ENCODE data around the gene PTCHD1.

The PTCHD1 gene

GRCh38 chrX:23344904-23345271, 10.2 kb downstream of the PTCHD1 start:
- DNase-seq (ENCODE audit: low read depth in 2 of 2, low spot score in 1 of 2): no peak

DNA sequence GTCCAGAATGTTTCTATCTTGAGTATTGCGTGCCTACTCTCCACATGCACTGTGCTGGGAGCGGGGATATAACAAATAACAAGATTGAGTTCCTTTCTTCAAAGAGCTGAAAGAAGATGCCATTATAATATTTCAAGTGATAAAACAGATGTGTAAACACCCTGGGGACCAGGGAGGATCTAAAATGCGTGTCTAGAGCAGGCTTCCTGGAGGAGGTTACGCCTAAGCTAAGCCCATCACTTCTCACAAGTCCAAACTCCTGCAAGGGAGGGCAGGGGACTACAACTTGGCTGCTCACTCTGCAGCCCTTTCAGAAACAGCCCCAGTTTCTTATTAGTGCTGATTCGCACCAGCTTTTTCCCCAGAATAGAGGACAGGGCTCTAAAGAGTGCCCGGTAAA, 21.5 kb downstream of the PTCHD1 start:
- no peak for DNase-seq (ENCODE audit: low read depth in 2 of 2, low spot score in 1 of 2)

- DNase-seq (ENCODE audit: low read depth in 2 of 2, low spot score in 1 of 2): no peak
Measured at GRCh38 chrX:23364416-23364815, 29.8 kb downstream of the PTCHD1 start.

DNA sequence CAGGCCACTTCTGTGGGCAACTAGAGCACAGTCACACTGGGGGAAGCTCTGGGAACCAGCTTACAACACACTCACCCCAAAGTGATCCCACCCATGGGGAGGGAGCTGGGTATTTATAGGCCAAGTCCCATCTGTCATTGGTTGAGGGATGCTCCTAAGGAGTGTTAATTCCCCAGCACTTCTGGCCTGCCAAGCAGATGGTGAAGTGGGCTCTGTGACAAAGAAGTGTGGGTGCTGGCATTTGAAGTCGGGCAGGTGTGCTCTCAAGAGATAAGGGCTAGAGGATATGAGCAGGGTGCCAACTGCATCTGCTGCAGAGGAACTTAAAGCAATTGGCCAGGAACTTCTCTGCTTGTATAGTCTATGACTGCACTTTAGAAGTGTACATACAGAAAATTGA, 30.9 kb downstream of the PTCHD1 start:
- DNase-seq (ENCODE audit: low read depth in 2 of 2, low spot score in 1 of 2): no peak

DNA sequence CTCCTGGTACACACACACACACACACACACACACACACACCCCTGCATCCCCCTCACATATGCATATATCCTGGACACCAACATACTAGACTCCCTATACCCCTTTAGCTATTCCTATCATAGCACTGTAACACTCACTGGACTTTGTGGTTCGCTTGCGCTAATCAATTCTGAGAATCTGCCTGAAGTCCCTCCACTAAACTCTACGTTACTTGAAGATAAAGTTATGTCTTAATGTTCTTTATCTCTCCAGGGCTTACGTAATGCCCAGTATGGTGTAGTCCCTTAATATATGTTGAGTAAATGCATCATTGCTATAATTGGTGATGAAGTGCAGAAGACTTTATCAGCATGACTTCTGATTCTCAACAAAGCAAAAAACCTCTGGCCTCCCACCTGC, 32.3 kb downstream of the PTCHD1 start:
- DNase-seq (ENCODE audit: low read depth in 2 of 2, low spot score in 1 of 2): no peak

DNA sequence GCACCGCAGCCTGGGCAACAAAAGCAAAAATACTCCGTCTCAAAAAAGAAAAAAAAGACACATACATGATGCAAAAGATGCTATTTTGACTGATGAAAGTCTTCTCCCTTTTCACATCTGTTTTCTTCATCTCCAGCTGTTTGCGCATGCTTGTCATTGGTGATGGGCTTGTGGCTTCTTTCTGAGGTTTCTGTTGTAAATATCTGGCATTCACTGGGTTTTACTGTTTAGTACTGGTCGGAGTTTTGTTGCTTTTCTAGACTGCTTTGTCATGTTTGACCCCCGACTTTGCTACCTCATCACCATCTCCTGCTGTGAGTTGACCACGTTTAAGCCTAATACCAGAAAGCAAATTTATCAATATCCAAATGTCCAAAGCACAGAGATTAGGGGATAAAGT, 34.4 kb downstream of the PTCHD1 start:
- DNase-seq (ENCODE audit: low read depth in 2 of 2, low spot score in 1 of 2): no peak

DNA sequence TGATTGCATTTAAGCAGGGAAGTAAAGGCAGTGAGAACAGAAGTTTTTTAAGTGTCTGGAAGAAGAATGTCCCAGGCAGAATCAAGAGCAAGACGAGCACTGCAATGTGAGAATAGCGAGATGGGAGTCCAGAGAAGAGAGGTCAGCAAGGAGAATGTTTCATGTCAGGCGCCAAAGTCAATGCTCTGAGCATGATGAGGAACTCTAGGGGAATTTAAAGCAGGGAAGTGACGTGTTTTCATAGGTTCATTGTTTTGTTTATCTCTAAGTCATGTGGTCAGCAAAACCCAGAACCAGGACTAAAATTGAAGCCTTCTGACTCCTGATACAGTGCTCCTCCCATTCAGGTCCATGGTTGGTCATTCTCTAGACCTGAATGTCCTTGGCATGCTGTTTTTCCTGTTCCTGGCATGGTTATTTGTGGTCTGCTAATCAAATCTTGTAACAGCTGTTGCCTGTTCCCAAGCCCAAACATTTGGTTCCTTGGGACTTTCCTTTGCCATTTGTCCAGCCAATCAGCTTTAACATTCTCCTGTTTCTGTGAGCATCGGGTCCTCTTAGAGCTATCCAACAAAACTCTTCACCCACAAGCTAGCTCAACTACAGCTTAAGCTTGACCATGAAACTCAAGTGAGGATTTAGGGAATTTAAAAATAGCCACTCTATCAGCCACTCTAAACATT, 37.7 kb downstream of the PTCHD1 start:
- no peak for DNase-seq (ENCODE audit: low read depth in 2 of 2, low spot score in 1 of 2)

DNA sequence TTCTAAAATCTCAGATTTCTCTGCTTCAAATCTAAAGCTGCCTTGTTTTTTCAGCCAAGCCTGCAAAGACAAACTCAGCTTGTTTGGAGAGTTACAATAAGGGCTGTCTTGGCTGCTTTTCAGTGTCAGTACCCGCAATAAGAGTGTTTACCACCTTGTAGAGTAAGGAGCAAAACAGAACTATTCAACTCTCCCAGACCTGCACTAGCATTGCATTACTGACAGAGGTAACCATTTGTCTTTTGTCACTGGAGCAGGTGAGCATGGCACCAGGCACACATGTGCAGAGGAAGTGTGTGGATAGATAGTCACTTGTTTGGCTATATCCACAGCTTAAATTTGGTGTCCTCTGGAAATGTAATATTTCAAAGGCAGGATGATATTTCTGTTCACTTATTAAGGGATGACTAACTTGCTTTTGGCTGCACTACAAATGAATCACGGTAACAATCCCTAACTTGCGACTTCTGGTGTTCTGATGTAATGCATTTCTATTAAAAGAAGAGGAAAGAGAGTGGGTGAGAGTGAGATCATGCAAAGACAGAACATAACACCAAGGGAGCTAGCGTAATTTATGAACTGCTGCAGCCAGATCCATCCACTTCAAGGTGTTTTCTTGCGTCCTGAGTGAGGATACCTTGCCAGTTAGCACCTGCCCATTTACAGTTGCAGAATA, 38.6 kb downstream of the PTCHD1 start:
- no peak for DNase-seq (ENCODE audit: low read depth in 2 of 2, low spot score in 1 of 2)

DNA sequence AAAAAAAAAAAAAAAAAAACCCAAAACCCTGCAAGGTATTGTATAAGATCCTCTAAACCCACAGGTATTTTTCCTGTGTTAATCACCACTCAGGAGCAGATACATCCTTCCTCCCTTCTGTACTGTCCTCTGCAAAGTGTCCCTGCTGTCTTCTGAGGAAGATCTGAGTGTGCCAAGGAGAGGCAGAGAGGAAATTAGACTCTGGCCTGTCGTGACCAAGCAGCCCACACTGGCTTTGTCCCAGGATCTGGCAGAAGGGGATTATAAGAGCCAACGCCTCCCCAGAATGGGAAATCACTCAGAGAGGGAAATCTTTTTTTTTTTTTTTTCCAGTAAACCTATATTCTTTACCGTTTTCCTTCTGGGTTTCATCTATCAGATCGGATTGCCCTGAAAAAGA, 39.6 kb downstream of the PTCHD1 start:
- no peak for DNase-seq (ENCODE audit: low read depth in 2 of 2, low spot score in 1 of 2)

DNA sequence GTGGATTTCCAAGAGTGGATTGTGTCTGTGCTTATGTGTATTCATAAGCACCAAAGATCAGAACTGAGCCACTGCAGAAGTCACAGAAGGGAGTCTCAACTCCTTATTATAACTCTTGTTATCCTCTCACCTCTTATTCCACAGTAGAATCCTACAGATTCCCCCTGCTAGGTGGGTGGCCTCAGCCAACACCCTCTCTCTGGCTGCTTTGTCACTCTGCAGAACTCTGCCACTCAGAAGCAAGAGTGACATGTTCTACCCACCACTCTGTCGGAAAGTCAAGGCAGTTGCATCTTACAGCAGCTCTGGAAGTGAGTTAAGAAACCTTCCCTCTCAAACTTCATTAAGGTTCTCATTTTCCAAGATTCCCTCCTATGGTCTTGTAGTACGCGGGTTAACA, 41.9 kb downstream of the PTCHD1 start:
- DNase-seq (ENCODE audit: low read depth in 2 of 2, low spot score in 1 of 2): no peak

DNA sequence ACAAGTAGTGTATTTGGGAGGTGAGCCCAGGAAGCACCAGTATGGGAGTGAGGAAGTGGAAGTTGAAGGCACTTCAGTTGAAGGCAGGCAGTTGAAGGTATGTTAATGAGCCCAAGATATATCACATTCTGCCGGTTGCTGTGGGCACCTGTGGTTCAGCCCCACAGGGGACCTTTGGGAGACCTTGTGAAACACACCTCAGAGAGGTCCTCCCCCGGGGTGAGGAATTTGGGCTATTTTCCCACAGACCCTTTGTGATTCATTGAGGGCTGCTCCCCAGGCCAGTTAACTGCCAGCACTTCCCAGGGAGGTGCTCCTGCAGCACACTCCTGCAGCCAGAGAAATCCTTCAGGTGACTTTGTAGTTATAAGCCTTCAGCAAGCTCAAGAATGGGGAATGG, 45.9 kb downstream of the PTCHD1 start:
- no peak for DNase-seq (ENCODE audit: low read depth in 2 of 2, low spot score in 1 of 2)

GRCh38 chrX:23381099-23382087, 46.7 kb downstream of the PTCHD1 start:
- DNase-seq (ENCODE audit: low read depth in 2 of 2, low spot score in 1 of 2): no peak

GRCh38 chrX:23382572-23382971, 47.9 kb downstream of the PTCHD1 start:
- no peak for DNase-seq (ENCODE audit: low read depth in 2 of 2, low spot score in 1 of 2)

DNA sequence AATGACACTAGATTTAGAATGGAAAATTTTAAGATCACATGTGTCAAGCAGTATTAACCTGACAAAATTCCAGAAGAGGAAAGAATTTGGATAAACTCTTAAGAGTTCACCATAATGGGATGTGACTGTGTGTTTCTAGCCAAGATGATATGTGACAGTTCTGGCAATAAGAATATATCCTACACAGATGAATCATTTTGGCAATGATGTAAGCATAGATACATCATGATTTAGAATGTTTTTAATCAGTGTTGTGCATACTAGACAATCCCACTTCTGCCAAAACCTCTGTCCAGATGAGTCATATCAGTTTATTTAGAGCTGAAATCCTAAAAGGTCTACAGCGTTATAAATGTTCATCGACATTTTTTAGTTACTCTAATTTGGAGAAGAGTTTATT, 48.8 kb downstream of the PTCHD1 start:
- DNase-seq (ENCODE audit: low read depth in 2 of 2, low spot score in 1 of 2): no peak

- no peak for DNase-seq (ENCODE audit: low read depth in 2 of 2, low spot score in 1 of 2)
Measured at GRCh38 chrX:23385242-23385641, 50.6 kb downstream of the PTCHD1 start.

- no peak for DNase-seq (ENCODE audit: low read depth in 2 of 2, low spot score in 1 of 2)
Measured at GRCh38 chrX:23386260-23386659, 51.6 kb downstream of the PTCHD1 start.

DNA sequence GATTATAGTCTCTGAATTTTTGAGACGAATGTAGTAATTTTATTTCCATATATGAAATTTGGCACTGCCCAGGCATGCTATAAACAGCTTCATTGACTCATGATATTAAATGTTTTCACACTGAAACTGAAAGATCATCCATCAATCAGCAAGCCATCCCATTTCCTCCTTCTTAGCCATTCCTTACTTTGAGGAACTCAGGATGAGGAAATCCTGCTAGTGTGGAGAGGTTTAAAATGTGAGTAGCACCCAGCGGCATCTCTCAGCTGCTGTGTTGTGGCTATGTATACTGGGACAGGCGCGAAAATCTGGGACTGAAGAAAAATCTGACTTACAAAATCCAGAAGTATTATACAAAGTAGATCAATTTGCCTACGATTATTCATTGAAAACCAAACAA, 52.1 kb downstream of the PTCHD1 start:
- no peak for DNase-seq (ENCODE audit: low read depth in 2 of 2, low spot score in 1 of 2)

DNA sequence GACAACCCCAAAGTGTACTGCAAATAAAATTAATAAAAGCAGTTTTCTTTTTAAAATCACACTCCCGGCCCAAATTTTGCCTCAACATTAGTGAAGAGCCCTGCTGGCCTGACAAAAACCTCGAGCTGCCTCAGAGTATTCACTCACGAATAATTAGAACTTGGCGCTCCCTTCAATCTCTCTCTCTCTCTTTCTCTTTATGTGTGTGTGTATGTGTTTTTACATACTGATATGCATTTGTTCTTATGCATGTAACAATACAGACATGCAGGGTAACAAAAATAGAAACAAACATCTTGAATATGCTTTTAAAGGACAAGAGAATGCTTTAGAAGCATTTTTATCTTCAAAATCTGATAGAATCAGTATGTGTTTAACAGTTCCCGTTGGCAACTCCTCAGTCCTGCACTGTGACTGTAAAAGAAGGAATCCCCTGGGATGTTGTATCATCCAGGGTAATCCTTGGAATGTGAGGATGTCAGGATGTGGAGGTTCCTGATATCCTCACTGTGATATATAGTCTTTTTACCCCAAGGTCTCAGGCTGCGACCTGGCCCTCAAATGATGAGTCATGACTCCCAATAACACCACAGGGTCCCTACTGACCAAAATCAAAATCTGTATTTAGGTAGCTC, 53.0 kb downstream of the PTCHD1 start:
- DNase-seq (ENCODE audit: low read depth in 2 of 2, low spot score in 1 of 2): no peak

DNA sequence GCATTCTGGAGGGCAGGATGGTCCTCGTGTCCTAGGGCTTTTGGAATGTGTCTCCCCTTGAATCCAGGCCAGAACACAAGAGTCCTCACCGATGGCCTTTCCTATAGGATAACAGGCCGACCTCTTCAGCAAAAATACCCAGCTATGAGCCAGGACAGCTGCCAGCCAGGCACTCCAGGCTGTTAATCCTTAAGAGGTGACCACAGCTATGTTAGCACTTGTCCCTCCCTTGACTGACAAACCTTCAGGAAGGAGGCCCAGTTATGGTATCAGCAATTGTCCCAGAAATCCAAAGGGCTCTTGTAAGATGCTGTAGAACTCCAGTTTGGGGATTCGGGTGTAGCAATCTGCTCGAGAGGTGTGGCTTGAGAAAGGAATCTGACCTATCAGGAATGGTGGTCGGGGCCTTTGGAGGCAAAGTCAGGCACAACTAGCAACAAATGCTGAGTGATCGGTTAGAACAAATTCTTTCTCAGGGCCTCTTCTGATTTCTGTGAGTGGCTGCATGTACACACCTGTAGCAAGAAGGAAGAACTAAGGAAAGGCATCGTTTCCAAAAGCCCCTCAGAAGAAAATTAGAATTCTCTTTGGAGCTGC, 54.6 kb downstream of the PTCHD1 start:
- no peak for DNase-seq (ENCODE audit: low read depth in 2 of 2, low spot score in 1 of 2)

DNA sequence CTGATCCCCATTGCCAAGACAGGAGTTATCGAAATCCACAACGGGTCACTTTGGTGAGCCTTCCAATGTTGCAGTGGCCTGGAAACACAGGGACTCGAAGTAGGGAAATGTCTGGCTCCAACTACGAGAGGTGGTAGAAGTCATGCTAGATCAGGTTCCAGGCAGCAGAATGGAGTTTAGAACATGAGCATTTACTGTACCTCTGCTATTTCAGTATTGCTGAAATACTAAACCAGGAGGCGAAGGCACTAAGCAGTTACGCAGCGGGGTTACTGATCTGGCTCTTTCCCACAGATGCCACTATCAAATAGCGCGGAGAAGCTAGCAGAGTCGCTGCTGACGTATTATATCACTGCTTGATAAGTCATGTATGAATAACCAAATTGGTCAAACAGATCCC, 56.3 kb downstream of the PTCHD1 start:
- no peak for DNase-seq (ENCODE audit: low read depth in 2 of 2, low spot score in 1 of 2)

- DNase-seq (ENCODE audit: low read depth in 2 of 2, low spot score in 1 of 2): no peak
Measured at GRCh38 chrX:23392195-23392594, 57.5 kb downstream of the PTCHD1 start.
